Measurements from ENCODE around the gene DENND1A. TPM values are rescaled to one million over a fixed set of nuclear protein-coding genes. Genes with fewer than 3 reads are reported as not detected.

The DENND1A gene
- total and polyA plus RNA-seq, 2 of the 13 experiments (the other 11 are each of a cell fraction or from before 2014, with no cell fraction given) = 14.8 to 30.1 TPM

GRCh38 chr9:123346026-123346425 lies 583.9 kb downstream of the DENND1A start (continued):
- 0 out of 2 replicates have a peak, but pooled peaks have one; percentile 25 for TF ChIP-seq ZNF280B (CRISPR knock-in tag; IDR thresholded peaks at IDR 0.05; ENCODE audit: borderline replicate concordance)
- TF ChIP-seq ATF4 (CRISPR knock-in tag; IDR thresholded peaks at IDR 0.05) = 0 out of 4 replicates have a peak, but pooled peaks of 1 of the 2 experiments have one; percentile 27
- TF ChIP-seq LCORL (IDR thresholded peaks at IDR 0.05) = no peak
- 0 out of 2 replicates have a peak, but pooled peaks have one; percentile 47 for TF ChIP-seq LCORL (CRISPR knock-in tag; IDR thresholded peaks at IDR 0.05)
- no peak for TF ChIP-seq HMGXB4 (CRISPR knock-in tag; IDR thresholded peaks at IDR 0.05; ENCODE audit: borderline replicate concordance in 1 of 2, low read depth in 1 of 2)
- TF ChIP-seq ZNF609 (CRISPR knock-in tag; IDR thresholded peaks at IDR 0.05; ENCODE audit: borderline replicate concordance) = peak; percentile 76
- TF ChIP-seq ZNF746 (CRISPR knock-in tag; IDR thresholded peaks at IDR 0.05) = peak; percentile 53; the same call in 1 of the 2 replicates
- TF ChIP-seq FOXC1 (CRISPR knock-in tag; IDR thresholded peaks at IDR 0.05; ENCODE audit: borderline replicate concordance) = 0 out of 2 replicates have a peak, but pooled peaks have one; percentile 36
- TF ChIP-seq ZNF30 (CRISPR knock-in tag; IDR thresholded peaks at IDR 0.05) = no peak
- peak; percentile 63; the same call in 1 of the 2 replicates for TF ChIP-seq NR2F6 (IDR thresholded peaks at IDR 0.05)
- TF ChIP-seq NR2F6 (CRISPR knock-in tag; IDR thresholded peaks at IDR 0.05) = no peak; the same call in 1 of the 2 replicates
- TF ChIP-seq ZNF251 (CRISPR knock-in tag; IDR thresholded peaks at IDR 0.05) = no peak
- TF ChIP-seq PAF1 (CRISPR knock-in tag; IDR thresholded peaks at IDR 0.05) = no peak
- TF ChIP-seq ZNF687 (CRISPR knock-in tag; IDR thresholded peaks at IDR 0.05) = peak; percentile 63
- peak; percentile 40; the same call in 1 of the 2 replicates for TF ChIP-seq ONECUT2 (CRISPR knock-in tag; IDR thresholded peaks at IDR 0.05)
- TF ChIP-seq MTA1 (CRISPR knock-in tag; IDR thresholded peaks at IDR 0.05; ENCODE audit: borderline replicate concordance) = peak; percentile 92
